Measurements from ENCODE around the gene SMR3A.

GRCh38 chr4:70326052-70326451 lies 34.5 kb upstream of the SMR3A start:
- no peak for TF ChIP-seq POLR2A (IDR thresholded peaks at IDR 0.05; ENCODE audit: low read length)
- TF ChIP-seq HDAC2 (IDR thresholded peaks at IDR 0.05), result no peak
- TF ChIP-seq PHF8 (IDR thresholded peaks at IDR 0.05; ENCODE audit: borderline replicate concordance, low read depth), result no peak
- no peak for TF ChIP-seq CTCF (IDR thresholded peaks at IDR 0.05)
- no peak for TF ChIP-seq MAZ (IDR thresholded peaks at IDR 0.05; ENCODE audit: borderline replicate concordance, low read depth, low read length)
- TF ChIP-seq ZC3H11A (IDR thresholded peaks at IDR 0.05), result no peak
- TF ChIP-seq MAFK (IDR thresholded peaks at IDR 0.05; ENCODE audit: partially characterized antibody), result no peak
- no peak for TF ChIP-seq RFX5 (IDR thresholded peaks at IDR 0.05)
- no peak for TF ChIP-seq REST (IDR thresholded peaks at IDR 0.05)
- TF ChIP-seq EP300 (IDR thresholded peaks at IDR 0.05), result no peak
- TF ChIP-seq JUNB (IDR thresholded peaks at IDR 0.05), result no peak
- no peak for TF ChIP-seq BCL3 (IDR thresholded peaks at IDR 0.05)
- no peak for TF ChIP-seq RAD21 (conservative IDR thresholded peaks at IDR 0.05 in 1 of 2, IDR thresholded peaks at IDR 0.05 in 1 of 2)
